Measurements from ENCODE around the gene GPR107.

Gene GPR107

DNA sequence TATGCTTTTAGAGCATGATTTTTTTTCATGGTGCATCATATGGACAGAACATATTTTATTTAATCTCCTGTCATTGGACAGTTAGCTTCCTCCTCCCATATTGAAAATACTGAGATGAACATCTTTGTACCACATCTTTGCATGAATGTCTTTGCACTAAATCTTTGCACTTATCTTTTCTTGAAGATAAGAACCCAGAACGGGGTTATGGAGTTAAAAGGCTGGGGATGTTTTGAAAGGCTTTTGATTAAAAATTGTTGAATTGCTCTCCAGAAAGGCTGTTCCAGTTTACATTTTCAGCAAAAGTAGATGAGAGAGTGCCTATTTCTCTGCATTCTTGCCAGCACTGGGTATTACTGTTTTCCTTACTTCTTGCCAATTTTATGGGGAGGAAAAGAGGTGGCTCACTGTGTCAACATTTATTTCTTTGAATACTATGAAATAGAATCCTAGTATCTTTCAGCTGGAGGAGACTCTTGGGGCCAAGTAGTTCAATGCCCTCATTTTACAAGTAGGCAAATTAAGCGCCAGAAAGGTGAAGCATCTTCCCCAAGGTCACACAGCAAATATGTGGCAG is 125.7 kb downstream of the GPR107 start:
- DNase-seq (ENCODE audit: low read depth in 2 of 2, low spot score in 1 of 2): no peak

DNA sequence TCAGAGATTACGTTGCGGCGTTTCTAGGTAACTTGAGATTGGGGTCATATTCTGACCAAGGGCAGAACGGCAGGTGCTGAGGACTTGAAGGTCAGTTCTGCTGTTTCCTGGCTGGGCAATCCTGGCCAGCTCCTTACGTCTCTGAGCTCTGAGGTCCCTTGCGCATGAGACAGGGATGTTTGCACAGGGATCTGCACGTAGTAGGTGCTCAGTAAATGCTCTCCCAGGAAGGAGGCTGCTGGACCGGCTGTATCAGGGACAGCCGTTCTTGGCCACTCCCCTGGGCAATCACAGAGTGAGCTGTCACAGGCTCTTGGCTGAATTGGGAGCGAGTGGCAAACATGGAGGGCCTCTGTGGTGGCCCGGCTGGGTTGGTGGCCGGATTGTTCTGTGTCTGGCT is 126.8 kb downstream of the GPR107 start:
- no peak for DNase-seq (ENCODE audit: low read depth in 2 of 2, low spot score in 1 of 2)

DNA sequence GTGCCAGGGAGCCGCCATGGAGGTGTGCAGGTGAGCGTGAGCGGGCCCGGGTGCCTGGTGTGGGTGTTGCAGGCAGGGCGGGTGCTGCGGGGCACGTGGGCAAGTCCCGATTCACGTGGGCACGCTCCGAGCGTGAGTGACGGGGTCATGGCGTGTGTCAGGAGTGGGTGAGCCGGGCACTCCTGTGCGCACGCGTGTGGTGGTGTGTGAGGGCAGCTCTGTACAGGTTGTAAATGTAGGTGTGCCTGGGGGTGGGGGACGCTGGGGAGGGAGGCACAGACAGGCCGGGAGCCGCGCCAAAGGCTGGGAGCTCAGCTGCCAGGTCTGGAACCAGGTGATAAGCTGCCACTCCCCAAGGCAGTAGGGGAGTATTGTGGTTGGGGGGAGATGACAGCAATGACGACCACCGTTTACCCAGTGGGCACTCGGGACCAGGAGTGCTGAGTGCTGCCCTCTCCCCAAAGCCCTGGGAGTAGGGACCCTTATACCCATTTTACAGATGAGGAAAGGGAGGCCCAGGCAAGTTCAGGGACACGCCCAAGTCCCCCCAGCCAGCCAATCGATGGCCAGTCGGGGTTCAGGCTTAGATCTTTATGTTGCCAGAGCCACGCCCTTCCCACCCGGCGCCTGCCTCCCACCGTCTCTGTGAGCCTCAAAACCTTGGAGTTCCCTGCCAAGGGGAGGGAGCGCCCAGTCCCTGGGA is 128.1 kb downstream of the GPR107 start:
- no peak for DNase-seq (ENCODE audit: low read depth in 2 of 2, low spot score in 1 of 2)

DNA sequence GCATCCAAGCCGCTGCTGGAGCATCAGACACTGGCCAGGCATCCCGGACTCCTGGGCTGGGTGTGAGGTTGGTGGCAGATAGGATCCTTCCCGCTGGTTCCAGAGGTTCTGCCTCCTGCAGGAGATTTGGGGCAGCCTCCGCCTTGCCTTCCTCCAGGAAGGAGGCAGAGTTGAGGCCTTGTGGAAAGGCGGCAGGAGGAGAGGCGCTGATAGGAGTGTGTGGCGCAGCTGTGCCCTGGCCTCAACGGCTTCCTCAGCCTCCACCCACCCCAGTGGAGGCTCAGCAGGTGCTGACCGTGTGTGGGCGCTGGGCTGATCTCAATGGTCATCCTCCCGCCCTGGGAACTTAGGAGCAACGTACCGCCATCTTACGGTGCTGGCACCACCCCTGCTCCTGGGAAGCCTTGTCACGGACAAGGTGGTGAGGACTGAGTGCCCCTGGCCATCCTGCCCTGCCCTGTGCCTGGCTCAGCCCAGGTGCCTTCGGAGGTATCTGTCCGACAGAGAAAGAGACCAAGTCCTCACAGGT is 128.7 kb downstream of the GPR107 start:
- no peak for DNase-seq (ENCODE audit: low read depth in 2 of 2, low spot score in 1 of 2)

DNA sequence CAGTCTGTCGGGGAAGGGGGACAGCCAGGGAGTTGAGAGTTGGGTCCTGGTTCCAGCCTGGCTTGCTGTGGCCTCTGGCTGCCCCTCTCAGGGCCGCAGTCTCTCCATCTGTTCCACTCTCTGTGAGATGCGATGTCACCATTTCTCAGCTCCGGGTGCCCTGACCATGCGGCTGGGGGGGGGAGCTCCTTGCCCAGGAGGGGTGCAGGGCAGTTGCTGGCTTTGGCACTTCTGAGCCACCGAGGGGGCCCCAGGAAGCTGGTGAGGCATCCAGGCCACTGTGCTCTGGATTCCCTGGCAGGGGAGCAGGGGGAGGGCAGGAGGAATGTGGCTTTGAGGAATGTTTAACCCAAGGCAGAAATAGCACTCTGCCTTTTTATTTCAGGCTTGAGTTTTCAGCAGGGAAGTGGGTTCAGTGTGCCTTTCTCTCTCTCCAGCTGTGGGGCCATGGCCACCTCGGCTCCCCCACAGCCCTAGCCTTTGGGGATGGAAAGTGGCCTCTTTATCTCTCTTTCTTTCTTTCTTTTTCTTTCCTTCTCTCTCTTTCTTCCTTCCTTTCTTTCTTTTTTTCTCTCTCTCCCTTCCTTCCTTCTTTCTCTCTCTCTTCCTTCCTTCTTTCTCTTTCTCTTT is 129.5 kb downstream of the GPR107 start:
- DNase-seq (ENCODE audit: low read depth in 2 of 2, low spot score in 1 of 2): no peak

DNA sequence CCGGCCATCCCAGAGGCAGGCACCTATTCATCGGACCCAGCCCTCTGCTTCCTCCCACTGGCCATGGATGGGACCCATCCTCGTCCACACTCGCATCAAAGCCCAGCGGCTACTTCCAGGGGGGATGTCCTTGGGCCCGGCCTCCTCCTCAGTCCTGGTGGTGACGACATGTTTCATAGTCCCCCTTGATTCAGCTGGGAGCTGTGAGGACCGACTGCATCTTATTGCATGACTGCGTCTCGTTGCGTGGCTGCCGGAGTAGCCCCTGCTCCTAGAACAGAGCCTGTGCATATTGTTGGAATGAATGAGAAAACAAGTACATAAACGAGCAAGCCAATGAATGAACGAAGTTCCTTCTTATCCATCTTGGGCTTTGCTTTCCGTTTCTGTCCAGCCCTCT is 131.3 kb downstream of the GPR107 start:
- DNase-seq (ENCODE audit: low read depth in 2 of 2, low spot score in 1 of 2): no peak

DNA sequence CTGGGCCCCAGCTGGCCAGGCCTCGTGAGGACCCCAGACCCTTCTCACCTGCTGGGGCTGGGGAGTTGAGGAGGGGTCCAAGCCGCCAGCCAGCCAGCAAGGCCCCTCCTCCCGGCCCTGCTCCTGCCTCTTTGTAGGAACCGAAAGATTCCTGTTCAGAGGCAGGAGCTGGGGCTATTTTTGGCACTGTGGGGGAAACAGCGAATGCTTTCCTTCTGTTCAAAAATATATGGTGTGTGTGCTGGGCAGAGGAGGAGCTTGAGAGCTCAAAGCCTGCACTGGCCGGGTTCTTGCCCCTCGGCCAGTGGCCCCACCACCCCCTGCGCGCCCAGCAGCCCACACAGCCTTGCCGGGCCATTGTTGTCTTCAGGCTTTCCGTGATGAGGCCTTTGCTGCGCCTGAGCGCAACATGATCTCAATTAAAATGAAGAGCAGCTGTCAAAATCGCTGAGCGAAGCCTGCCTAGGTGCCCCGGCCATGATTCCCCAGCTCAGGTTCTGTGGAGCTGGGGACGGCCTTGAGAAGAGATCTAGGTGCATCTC is 131.9 kb downstream of the GPR107 start:
- DNase-seq (ENCODE audit: low read depth in 2 of 2, low spot score in 1 of 2): no peak

DNA sequence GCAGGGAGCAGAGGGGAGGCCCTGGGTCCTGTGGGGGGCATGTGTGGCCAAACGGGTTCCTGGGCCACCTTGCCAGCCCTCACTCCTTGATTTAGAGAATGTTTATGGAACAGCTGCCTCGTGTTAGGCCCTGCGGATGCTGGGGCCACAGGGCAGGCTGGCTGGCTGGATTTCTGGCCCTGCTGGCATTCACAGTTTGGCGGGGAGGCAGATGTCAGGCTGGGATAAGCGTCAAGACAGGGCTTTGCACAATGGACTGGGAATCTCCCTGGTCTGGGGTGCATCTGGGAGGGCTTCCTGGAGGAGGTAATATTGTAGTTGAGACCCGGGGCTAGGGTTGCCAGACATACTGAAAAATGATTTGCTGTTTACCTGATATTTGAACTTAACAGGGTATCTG is 132.3 kb downstream of the GPR107 start:
- DNase-seq (ENCODE audit: low read depth in 2 of 2, low spot score in 1 of 2): no peak

DNA sequence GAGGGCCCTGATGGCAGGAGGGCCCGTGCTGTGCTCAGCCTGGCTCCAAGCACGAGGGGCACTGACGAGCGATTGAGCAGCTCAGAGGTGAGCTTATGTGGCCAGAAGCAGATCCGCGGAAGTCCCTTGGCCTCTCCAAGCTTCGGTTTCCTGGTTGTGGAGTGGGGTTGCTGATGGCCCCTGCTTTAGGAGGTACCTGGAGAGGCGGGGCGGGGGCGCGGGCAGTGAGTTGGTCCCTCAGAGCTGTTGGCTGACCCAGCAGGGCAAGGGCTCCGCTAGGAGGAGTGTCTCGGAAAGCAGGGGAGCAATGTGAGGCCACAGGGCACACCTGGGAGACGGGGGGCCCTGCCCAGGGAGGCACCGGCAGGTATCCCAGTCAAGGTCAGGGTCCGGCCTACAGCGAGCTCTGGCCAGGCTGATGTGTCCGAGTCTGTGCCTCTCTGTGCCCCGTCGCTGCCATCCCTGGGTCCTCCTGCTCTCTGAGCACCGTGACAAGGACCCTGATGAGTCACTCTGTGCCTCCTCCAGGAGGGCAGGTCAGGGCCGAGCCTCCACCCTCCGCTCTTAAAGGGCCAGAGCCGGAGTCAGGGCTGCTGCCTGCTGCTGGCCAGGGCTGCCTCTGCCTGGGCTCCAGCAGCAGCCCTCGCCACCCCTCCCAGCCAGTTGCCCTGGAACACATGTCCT is 133.3 kb downstream of the GPR107 start:
- DNase-seq (ENCODE audit: low read depth in 2 of 2, low spot score in 1 of 2): no peak

DNA sequence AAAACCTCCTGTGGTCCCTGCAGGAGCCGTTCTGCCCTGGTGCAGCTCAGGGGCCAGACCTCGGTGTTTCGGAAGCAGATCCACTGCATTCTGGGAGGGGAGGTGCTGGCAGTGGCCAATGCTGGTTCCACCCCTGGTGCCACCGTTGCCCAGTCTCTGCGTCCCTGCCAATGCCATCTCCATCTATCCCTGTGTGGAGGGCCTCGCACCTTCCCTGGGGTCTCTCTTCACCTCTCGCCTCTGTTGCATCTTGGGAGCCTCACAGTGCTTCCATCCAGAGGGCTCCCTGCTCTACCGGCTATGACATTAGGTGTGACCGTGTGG is 133.8 kb downstream of the GPR107 start:
- DNase-seq (ENCODE audit: low read depth in 2 of 2, low spot score in 1 of 2): no peak

DNA sequence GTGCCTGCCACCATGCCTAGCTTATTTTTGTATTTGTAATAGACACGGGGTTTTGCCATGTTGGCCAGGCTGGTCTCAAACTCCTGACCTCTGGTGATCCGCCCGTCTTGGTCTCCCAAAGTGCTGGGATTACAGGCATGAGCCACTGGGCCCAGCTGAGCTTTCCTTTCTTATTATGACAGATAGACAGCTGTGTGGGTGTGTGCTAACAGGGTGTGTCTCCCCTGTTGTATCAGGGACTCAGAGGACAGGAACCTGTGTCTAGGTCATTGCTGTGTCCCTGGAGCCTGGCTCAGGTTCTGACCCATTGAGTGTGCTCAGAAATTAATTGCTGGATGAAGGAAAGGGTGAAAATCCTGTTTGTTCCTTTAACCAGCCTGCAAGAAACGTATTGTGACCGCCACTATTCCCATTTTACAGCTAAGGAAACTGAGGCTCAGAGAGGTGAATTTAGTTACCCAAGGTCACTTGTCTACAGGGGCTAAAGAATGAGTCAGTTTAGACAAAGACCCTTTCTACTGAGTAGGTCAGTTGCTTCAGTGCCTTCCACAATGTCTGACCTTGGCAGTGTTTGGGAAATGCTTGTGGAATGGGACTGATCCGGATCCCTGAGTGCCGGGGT is 135.3 kb downstream of the GPR107 start:
- DNase-seq (ENCODE audit: low read depth in 2 of 2, low spot score in 1 of 2): no peak
